PFSK-1 (cell line): ENCODE results near the gene NUP214. TPM values are rescaled to one million over a fixed set of nuclear protein-coding genes. Genes with fewer than 3 reads are reported as not detected.

Experiments used
- FOXP2 ChIP-seq: optimal IDR thresholded peaks from 2 replicates; pipeline ENCODE3; 2011; ENCODE audit warnings: borderline replicate concordance, control low read depth, inconsistent platforms; ENCODE audit not compliant: insufficient read depth; ENCODE audit errors: extremely low read length, extremely low read depth
- POLR2AphosphoS5 ChIP-seq: IDR thresholded peaks from 2 replicates; pipeline ENCODE4 v1.6.1; 2012; ENCODE audit warnings: low read depth, mild to moderate bottlenecking, control low read depth, low read length, moderate library complexity
- REST ChIP-seq, 2 experiments: IDR thresholded peaks; 2 replicates each; pipeline versions ENCODE4 v1.6.1 to v1.8.0; 2011 to 2012; ENCODE audit warnings: low read depth in 2 of 2, low read length in 2 of 2, control low read depth in 1 of 2, inconsistent platforms in 1 of 2, mild to moderate bottlenecking in 1 of 2, moderate library complexity in 1 of 2; ENCODE audit not compliant: insufficient read depth in 1 of 2
- SIN3A ChIP-seq: IDR thresholded peaks from 2 replicates; pipeline ENCODE4 v1.6.1; 2012; ENCODE audit warnings: mild to moderate bottlenecking, low read length, moderate library complexity, borderline replicate concordance; ENCODE audit not compliant: insufficient read depth
- TAF1 ChIP-seq: IDR thresholded peaks from 2 replicates; pipeline ENCODE4 v1.6.1; 2012; ENCODE audit warnings: low read length, control low read depth, borderline replicate concordance; ENCODE audit not compliant: insufficient read depth
- polyA plus RNA-seq: library from polyadenylated mRNA; unstranded; fragments of >200 nt; gene quantifications from one replicate; pipeline ENCODE4 v1.2.1, GENCODE V29; 2012; ENCODE audit warnings: low read depth, missing spikeins; ENCODE audit not compliant: insufficient read length

NUP214 gene
- polyA plus RNA-seq = 51.0 TPM

DNA sequence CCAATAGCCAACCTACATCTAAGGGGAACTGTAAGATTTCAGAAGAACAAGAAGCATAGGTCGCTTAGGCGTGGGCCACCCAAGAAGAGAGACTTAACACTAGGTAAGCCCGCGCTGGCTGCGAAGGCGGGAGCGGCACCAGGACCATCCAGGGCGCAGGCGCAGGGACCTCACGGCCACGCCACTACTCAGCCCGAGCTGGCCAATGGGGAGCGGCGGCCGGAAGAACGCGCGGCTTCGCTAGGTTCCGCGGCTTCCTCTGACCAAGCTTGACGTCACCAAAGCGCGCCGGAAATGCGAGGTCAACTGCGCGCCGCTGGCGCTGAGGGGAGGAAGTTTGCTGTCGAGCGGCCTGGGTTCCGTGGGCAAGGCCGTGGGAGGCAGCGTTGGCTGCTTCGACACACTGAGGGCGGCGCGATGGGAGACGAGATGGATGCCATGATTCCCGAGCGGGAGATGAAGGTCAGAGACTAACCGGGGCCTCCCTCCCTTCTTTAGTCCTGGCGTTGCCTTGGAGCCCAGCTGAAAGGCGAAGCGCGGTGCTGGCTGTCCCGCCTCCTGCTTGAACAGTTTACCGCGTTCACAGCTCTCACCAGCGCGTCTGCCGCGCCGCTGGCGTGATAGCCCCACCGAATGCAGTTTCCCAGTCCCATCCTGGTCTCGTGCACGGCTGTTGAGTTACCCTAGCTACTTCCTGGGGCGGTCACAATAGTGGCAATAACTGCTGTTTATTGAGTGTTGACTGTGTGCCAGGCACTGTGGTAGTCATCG lies at the start of gene NUP214:
NUP214 (plus strand) TSS at position 299 of the 771 bp plus-strand sequence; CDS start at position 418, 119 bp downstream.
- TF ChIP-seq POLR2AphosphoS5 (peak; percentile 83), FOXP2 (peak; percentile 95), REST (IDR thresholded peaks at IDR 0.05; ENCODE audit: insufficient read depth in 1 of 2, low read depth in 2 of 2, low read length in 2 of 2) (peak in 1 of 2 experiments; percentile 60; a peak in 2 of 4 replicates), SIN3A (peak; percentile 63; the same call in 1 of the 2 replicates), TAF1 (peak; percentile 69; the same call in 1 of the 2 replicates)

GRCh38 chr9:131076347-131077195 lies 48.8 kb upstream of the NUP214 start:
- TF ChIP-seq TAF1 = no peak
- no peak for TF ChIP-seq SIN3A
- no peak for TF ChIP-seq POLR2AphosphoS5
- TF ChIP-seq FOXP2 = no peak
- TF ChIP-seq REST (IDR thresholded peaks at IDR 0.05; ENCODE audit: insufficient read depth in 1 of 2, low read depth in 2 of 2, low read length in 2 of 2) = no peak

- no peak for TF ChIP-seq SIN3A
- no peak for TF ChIP-seq TAF1
- no peak for TF ChIP-seq POLR2AphosphoS5
- TF ChIP-seq FOXP2 = no peak
- no peak for TF ChIP-seq REST (IDR thresholded peaks at IDR 0.05; ENCODE audit: insufficient read depth in 1 of 2, low read depth in 2 of 2, low read length in 2 of 2)
These were observed 46.7 kb upstream of the NUP214 start for GRCh38 chr9:131078427-131079366.

DNA sequence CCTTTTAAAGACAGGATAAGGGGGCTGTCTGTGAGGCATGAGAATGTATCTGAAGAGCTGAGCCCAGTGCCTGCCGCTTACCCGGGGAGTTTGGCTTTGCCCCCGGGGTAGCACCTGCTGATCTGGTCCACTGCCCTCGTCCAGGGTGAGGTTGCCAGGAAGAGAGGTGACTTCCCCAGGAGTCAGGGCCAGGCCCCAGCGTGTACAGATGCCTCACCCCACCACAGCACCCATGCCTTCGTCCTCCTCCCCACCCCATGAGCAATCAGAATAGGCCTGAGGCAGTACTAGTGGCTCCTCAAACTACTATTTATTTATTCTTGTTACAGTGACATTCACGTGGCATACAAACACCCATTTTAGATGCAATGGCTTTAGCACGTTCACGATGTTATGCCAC lies 44.8 kb upstream of the NUP214 start:
- TF ChIP-seq REST (IDR thresholded peaks at IDR 0.05; ENCODE audit: insufficient read depth in 1 of 2, low read depth in 2 of 2, low read length in 2 of 2) = no peak
